RPMI8226 (cell line): Measurements from ENCODE around the gene EXOSC10.
"Not testable (repeated sequence)": the region's sequence is repeated elsewhere in the genome, so short reads cannot be mapped to it uniquely, and the experiment has no call there.

ENCODE experiments used
- DNase-seq: peaks from one replicate; pipeline ENCODE4 v3.0.0-alpha.2; 2015

EXOSC10 gene

GRCh38 chr1:11042995-11043874 lies 56.4 kb downstream of the EXOSC10 start:
- DNase-seq = no peak

GRCh38 chr1:11042065-11042464 lies 57.6 kb downstream of the EXOSC10 start:
- DNase-seq = no peak

GRCh38 chr1:11041048-11041447 lies 58.6 kb downstream of the EXOSC10 start:
- no peak for DNase-seq

- DNase-seq = not testable (repeated sequence)
Observed at GRCh38 chr1:11040105-11040429, 59.6 kb downstream of the EXOSC10 start.

GRCh38 chr1:11039351-11040104 lies 60.1 kb downstream of the EXOSC10 start:
- no peak for DNase-seq

- DNase-seq = peak; percentile 91
Observed at GRCh38 chr1:11037740-11038182, 61.9 kb downstream of the EXOSC10 start.

- DNase-seq = not testable (repeated sequence)
Observed at GRCh38 chr1:11037019-11037739, 62.5 kb downstream of the EXOSC10 start.

- DNase-seq = no peak
Observed at GRCh38 chr1:11031624-11032262, 67.9 kb downstream of the EXOSC10 start.

GRCh38 chr1:11030865-11031264 lies 68.8 kb downstream of the EXOSC10 start:
- DNase-seq = no peak

- no peak for DNase-seq
Observed at GRCh38 chr1:11028018-11028417, 71.7 kb downstream of the EXOSC10 start.

GRCh38 chr1:11027316-11027715 lies 72.4 kb downstream of the EXOSC10 start:
- DNase-seq = no peak

GRCh38 chr1:11026903-11027302 lies 72.8 kb downstream of the EXOSC10 start:
- no peak for DNase-seq

GRCh38 chr1:11026052-11026451 lies 73.6 kb downstream of the EXOSC10 start:
- no peak for DNase-seq

- no peak for DNase-seq
Observed at GRCh38 chr1:11025618-11026017, 74.1 kb downstream of the EXOSC10 start.

- DNase-seq = no peak
Observed at GRCh38 chr1:11024874-11025203, 74.8 kb downstream of the EXOSC10 start.

- DNase-seq = no peak
Observed at GRCh38 chr1:11024154-11024873, 75.4 kb downstream of the EXOSC10 start.

GRCh38 chr1:11023201-11023600 lies 76.5 kb downstream of the EXOSC10 start:
- no peak for DNase-seq

- no peak for DNase-seq
Observed at GRCh38 chr1:11019971-11020370, 79.7 kb downstream of the EXOSC10 start.

GRCh38 chr1:11019358-11019757 lies 80.3 kb downstream of the EXOSC10 start:
- not testable (repeated sequence) for DNase-seq
